Esophagus squamous epithelium (tissue), 4 donors: ENCODE measurements around the gene ZNF217.

Experiments used
- POLR2A ChIP-seq, 4 donors: fragments of 450-650 bp; IDR thresholded peaks; one replicate each; pipeline ENCODE4 v1.6.1; 2017; ENCODE audit warnings: antibody characterized with exemption in 4 of 4, mild to moderate bottlenecking in 4 of 4, moderate library complexity in 3 of 4
- TF ChIP-seq, protein P1 (sequence below), 6 experiments: fragments of 450-650 bp in 4 of 6; fragments of 200-600 bp in 2 of 6; sonication (generic) in 2 of 6; IDR thresholded peaks; one replicate each; pipeline ENCODE4 v1.5.1; 2016 to 2019; ENCODE audit warnings: antibody characterized with exemption in 6 of 6, mild to moderate bottlenecking in 4 of 6, moderate library complexity in 4 of 6

DNA sequence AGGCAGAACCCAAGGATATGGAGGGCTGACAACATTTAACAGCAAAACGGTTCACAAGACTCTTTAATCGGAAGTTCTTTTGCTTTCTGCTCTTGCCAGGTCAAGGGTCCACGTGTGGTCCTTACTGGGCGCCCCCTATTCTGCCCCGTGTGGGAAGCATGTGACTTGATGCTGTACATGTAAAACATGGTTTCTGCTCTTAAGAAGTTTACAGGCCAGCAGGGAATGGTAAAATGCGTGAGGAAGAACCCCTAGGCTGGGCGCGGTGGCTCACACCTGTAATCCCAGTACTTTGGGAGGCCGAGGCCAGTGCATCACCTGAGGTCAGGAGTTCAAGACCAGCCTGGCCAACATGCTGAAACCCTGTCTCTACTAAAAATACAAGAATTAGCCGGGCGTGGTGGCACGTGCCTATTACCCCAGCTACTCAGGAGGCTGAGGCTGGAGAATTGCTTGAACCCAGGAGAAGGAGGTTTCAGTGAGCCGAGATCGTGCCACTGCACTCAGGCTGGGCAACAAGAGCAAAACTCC, 19.3 kb downstream of the ZNF217 start:
- TF ChIP-seq, protein P1, sequence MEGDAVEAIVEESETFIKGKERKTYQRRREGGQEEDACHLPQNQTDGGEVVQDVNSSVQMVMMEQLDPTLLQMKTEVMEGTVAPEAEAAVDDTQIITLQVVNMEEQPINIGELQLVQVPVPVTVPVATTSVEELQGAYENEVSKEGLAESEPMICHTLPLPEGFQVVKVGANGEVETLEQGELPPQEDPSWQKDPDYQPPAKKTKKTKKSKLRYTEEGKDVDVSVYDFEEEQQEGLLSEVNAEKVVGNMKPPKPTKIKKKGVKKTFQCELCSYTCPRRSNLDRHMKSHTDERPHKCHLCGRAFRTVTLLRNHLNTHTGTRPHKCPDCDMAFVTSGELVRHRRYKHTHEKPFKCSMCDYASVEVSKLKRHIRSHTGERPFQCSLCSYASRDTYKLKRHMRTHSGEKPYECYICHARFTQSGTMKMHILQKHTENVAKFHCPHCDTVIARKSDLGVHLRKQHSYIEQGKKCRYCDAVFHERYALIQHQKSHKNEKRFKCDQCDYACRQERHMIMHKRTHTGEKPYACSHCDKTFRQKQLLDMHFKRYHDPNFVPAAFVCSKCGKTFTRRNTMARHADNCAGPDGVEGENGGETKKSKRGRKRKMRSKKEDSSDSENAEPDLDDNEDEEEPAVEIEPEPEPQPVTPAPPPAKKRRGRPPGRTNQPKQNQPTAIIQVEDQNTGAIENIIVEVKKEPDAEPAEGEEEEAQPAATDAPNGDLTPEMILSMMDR (IDR thresholded peaks at IDR 0.05) = no peak
- TF ChIP-seq POLR2A (IDR thresholded peaks at IDR 0.05) = no peak
